GM18520 (cell line): Measurements from ENCODE around the gene EML4.

ENCODE experiments used
- ATAC-seq: cut with Tn5 transposase; IDR thresholded peaks from one replicate; pipeline ENCODE4 v1.9.1; 2021; ENCODE audit not compliant: unreplicated experiment

Gene EML4

DNA sequence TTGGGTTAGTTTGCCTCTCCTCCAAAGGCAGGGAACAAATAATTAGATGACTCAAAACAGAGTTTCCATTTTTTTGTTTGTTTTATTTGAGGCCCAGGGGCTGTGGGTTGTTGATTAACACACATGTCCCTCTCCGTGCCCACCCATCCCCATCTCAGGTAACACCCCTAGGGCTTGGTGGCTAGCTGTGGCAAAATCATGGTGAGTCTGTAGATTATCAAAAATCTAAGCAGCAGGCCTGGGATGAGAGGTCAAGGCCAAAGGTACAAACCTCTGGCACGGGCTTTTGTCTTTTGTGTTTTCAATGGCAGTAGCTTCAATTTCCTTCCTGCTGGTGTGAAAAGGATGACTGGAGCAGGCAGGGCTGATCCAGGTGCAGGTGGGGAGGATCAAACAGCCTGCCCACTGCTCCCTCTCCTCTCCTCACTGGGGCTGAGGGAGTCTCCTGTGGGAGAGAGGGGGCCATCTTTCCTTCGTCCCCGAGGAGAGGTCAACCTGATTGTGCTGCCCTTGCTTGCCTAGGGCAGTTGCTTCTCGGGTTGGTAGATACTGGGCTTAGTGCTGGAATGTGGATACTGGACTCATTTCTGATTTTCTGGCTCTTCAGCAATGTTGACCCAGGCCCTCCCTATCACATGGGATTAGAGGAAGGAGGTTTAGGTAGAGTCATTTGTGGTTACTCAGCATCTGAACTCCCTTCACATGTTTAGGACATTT, 31.9 kb upstream of the EML4 start:
- ATAC-seq = no peak

DNA sequence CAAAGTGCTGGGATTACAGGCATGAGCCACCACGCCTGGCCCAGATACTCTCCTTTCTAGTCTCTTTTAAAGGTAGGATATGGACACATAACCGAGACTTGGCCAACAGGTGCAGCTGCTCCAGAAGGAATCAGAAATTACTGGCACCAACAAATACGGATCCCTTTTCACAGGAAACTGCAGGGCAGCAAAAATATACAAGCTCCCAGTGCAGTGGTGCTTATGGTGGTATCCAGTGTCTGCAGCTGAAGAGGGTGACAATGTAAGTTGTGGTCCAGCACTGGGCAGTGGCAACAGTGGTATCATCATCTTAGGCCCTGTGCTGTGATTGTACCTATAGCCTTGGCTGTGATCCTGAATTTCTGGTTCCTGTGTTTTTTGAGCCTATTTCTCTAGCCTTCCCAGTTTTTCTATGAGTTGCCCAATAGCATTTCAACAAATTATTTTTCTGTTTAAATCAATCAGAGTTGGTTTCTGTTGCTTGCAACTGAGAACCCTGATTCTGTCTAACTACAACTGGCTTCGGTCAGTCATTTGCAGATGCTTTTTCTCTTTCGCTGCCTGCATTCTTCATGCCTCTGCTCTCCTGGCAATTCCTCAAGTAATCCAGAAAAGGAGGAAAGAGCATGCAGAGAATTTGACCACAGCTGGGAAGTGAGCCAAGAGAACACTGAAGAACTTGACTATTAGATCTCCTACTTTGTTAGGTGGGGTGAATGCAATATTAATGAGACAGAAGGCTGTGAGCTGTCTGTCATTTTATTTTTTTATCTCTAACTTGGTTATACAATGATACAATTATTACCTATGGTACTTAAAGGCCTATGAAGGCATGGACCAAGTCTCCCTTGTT, 30.8 kb upstream of the EML4 start:
- no peak for ATAC-seq

DNA sequence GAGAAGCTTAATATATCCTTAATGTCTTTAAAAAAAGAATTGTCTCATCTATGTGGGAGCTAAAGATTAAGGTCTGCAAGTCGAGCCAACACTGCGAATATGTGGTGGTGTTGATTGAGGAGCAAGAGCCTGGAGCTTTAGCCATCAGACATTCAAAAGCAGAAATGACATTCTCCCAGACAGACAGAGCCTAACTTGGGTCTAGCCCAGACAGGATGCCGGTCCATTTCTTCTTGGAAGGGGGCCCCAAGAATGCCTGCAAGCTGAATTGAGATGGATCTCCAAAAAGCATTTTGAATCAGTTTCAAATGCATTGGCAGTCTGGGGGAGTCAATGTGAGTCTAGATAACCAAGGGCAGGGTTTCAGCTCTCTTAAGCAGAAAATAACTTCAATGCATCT, 30.1 kb upstream of the EML4 start:
- ATAC-seq = no peak

DNA sequence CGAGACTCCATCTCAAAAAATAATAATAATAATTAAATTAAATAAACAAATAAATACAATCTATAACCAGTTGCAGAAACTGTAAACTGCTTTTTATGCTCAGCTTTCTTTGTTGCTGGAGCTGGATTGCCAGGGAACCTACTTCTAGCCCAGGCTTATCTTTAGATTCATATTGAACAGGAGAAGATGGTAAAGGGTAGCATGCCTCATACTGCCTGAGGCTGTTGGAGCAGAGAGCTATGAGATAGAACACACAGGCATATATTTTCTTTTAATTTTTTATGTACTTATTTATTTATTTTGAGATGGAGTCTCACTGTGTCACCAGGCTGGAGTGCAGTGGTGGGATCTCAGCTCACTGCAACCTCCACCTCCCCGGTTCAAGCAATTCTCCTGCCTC, 28.7 kb upstream of the EML4 start:
- ATAC-seq = no peak

DNA sequence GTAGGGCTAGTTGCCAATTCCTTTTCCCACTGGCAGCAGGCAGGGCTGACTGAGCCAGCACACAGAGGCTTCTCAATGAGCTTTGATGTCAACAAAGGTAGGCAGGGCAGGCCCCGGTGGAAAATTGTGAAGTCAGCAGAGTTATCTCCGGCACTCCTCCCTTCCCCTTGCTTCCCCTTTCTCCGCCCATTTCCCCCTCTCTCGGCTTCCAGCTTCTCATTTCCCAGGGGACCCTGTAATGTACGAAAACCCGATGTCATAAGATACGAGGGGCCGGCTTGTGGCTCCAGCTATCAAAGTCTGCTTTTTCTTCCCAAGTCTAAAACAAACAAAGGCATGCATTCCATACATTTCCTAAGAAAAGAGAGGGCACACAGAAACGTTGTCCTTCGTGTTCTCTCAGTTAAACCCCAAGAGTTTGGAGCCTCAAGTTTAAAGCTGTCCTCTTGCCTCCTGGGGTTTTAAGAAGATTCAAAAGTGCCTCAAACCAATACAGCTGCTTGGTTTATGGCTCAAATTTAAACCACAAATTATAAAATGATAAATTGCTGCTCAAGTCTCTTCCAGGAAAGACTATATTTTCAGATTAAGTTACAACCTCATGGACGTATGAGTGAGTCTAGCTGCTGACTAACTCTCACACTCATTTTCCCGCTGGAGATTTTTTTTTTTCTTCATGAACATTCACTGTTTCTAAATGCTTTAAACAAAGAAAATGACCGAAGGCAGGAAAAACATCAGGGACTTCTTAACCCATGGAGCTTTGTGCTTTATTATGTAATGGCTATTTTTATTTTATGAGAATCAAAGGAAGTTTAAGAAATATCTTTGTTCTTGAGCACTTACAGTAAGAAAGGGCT, 27.2 kb upstream of the EML4 start:
- ATAC-seq = no peak

DNA sequence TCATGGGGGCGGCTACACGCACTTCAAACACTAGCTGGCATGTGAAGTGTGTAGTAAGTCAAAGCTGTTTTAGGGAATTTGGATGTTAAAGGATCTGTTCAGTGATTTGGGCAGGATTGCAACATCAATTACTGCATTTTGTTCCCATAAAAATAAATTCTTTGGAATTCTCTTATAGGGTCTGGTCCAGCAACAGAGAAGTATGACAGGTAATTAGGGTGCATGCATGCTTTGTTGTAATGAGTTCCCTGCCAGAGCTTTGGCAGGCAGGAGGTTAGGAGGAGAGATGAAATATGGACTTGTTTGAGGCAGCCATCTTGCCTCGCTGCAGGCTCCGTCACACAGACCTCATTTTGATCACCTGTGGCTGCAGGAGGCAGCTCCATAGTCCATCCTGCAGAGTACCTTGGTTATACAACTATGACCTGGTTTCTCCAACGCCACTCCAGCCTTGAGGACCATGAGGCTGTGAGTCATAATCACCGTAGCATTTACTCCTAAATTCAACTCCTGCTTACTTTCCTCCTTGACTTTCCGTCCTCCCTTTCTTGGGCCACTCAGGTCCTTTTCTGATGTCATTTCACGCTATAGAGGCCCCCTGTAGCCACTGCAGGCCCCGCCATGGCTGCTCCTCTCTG, 26.5 kb upstream of the EML4 start:
- no peak for ATAC-seq

DNA sequence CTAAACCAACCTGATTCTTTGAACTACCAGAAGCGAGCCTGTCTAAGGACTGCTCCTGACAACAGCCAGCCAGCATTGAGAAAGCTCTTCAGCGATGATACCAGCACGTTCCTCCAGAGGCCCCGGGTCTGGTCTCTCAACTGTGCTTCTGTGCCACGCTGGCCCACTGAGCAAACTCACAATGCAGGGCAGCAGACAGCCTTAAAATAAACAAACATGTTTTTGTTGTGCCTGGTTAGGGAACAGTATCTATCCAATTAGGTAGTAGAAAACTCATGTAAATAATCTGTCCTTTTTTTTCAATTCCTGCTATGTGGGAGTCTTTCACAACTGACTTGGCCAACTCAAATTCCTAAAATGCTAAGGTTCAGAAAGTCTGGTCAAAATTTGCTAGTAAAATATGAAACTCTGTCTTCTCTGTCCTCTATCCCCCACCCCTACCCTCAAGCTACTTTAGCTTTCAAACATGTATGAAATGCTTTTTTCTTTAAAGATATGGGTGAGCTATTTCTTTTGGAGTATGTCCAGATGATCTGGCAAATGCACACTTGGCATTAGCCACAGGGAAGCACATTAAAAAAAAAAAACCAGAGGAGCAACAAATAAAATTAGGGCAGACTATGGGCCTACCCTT, 21.4 kb upstream of the EML4 start:
- ATAC-seq = no peak

DNA sequence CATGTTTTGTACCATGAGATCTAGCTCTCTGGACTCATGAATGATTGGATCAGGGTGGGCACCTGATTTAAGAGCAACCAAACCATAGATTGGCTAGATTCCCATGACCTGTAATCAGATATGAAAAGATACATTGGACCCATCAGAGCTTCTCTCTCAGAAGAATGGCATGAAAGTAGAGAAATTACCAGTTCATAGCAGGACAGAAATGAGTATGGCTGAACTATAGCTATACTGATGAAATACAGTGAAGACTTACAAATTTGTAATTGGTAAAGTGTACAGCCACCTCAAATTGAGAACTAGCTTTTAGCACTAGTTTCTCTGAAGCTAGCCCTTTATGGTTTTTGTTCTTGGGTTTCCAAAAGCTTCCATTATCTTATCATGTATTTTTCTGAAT, 19.0 kb upstream of the EML4 start:
- no peak for ATAC-seq

DNA sequence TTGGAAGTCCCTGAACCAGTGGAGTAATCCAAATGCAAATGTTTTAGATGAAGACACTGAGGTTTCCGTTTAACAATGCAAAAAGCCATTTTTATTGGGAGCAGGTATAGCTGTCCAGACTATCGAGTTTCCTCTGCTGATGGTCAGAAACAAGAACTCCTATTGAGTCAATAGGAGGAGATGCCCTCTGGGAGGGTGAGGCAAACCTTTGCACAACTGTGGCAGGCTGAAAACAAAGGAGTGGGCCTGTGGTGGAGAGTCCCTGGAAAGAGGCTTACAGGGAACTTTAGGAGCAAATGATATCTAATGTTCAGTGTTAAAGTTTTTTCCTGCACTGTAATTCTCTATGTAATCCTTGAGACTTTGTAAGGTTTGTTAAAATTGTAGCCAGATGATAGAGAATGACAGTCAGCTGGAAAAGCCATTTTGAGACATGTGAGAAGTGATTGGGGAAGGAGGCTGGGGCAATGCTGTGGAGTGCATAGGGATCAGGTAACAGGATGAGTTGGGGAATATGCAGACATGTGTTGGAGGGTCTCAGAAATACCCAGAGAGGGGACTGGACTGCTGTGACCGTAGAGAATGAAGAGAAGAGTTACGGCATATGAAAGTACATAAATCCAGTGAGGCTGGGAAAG, 15.1 kb upstream of the EML4 start:
- ATAC-seq = no peak

DNA sequence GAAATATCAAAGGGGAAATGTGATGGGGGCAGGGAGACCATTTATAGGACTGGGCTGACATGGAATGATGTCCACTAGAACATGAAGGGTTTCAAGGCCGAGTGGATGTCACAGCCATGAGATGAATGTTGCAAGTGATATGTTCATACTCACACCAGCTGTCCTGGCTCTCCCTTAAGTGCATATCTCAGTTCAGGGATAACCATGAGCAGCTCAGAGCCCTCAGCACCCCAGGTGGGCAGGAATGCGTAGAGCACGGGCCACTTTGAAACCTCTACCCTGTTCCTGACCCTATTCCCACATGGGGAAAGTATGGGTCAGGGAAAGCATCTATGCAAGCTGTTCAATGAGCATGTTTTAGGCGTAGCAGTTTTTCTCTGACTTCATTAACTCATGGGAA, 12.4 kb upstream of the EML4 start:
- ATAC-seq = no peak

DNA sequence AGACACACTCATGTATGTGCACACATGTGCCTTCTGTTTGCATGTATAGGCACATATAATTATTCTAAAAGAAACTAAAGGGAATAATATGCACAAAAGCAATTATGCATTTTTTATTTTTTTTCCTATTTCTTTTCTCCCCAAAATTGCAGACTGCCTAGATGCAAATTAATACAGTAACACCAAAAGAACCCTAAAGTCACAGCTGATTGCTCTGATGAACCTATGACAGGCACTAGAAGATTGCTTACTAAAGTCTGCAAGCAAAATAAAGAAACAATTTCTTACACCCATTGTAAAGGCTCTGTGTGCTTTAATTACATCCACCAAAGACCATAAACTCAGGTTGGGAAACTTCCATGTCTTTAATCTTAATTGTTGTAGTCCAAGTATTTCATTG, 7.7 kb upstream of the EML4 start:
- ATAC-seq = no peak

DNA sequence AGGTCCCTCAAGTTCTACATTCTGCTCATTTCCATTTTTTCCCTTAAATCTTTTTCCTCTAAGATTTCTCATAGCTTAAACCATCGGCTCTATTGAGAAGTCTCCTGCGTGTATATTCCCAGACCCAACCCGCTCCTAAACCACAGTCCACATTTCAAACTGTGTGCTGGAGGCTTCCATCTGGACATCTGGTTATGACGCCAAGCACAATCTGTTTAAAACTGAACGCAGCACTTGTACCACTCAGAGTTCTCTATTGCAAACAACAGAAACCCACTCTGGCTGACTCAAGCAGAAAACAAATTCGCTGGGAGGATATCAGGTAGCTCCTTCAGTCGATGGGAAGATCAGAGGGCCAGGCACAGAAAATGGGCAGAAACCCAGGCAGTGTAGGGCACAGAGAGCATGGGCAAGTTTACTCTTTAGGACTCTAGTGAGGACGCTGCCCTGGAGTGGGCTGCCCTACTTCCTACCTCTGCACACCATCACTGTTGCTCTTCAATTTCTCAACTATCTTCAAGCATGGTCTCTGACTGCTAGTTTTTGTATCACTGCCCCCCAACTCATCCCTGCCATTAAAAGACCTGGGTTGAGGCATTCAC, 5.6 kb upstream of the EML4 start:
- no peak for ATAC-seq

DNA sequence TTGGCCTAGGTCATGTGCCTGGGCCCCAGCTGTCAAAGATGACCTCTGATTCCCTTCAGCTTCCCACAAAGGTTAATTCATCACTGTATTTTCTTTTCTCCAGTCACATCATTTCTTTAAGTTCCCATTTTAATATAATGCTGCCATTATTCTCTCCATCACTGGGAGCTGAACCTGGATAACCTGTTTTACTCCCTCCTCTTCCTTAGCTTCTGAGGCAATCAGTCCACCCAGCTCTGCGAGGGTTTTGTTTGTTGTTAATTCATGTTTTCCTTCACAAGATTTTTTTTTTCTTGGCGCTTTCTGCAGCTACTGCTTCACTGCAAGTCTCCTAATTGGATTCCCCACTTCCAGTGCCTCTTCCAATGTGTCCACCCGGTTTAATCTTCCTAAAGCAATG, 5.1 kb upstream of the EML4 start:
- ATAC-seq = no peak

DNA sequence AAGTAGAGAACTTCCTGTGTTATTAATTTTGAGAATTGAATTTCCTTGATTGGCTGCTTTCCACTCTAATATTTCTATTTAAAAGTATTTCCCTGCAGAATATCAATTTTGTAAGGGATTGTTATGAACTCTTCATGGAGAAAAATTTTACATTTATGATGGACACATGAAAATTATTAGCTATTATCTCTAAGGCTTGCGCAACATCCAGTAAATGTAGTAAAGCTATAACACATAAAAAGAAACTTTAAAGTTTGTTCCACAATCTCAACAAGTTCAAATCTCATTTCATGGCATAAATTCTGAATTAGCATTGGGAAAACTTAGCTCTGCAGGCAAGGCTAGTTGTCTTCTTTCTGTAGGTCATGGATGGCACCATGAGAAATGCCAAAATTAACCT, 4.2 kb upstream of the EML4 start:
- ATAC-seq = no peak

DNA sequence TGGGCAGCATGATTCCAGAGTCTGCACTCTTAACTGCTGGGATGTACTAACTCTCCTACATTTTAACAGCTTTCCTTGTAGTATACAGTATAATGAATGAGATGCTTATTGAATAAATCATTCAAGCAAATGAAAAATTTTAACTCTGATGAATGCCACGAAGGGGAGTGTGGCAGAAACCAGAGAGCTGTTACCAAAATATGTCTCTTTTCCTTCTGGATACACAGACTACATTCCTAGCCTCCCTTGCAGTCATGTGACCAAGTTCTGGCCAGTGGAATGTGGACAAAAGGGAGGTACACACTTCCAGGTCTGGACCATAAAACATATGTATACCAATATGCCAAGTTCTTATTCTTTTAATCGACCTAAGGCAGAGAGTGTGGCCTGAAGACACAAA, 1.7 kb upstream of the EML4 start:
- no peak for ATAC-seq

DNA sequence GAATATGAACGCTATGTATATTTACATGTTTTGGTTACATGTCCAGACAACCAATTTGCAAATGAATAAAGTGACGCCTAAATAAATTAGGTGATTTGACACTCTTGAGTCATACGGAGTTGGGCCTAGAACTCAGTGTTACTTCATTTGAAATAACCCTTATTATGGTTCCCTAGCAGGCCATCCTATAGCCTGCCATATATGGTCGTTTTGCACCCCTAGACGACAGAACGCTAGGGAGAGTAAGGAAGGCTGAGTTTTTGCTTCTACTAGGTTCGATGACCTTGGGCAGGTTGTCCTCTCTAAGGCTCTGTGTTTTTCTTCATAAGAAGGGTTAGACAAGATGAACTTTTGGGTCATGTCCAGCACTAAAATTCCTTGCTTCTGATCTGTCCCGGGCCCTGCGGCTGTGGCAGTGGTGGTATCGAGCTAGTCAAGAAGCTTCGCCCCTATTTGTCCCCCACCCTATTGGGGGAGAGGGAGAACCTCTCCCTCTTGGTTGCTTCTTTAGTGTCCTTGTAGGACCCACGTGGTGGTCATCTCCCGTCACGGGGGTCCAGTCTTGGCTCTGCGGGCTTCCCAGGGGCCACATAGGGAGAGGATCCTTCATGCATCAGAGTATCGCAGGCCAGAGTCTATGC, 574 bp upstream of the EML4 start:
- ATAC-seq = no peak

DNA sequence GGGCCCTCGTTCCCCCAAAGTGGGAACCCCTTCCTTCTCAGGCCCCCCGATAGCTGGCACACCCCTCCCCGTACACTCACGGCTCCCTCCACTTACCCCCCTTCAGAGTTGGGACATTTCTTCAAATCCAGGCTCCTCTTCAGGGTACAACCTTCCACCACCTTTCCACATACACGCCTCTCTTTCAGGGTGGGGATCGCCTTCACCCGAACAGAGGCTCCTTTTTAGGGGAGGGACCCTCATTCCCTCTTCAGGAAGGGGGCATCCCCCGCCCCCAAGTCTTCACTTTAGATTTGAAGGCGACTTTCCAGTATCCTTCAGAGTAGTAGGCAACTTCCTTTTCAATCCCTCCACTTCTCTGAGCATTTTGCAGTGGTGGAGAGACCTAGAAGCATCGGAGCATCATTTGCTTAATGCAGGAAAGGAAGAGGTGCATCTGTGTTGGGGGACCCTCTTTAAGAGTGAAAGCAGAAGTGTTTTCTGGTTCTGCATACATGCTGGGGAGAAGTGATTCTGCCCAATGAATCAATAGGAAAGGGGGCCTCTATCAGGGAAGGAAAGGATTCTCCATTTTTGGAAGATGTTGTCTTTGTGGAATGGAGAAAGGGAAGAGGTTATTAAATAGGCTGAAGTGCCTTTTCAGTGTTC, 845 bp downstream of the EML4 start:
- no peak for ATAC-seq

DNA sequence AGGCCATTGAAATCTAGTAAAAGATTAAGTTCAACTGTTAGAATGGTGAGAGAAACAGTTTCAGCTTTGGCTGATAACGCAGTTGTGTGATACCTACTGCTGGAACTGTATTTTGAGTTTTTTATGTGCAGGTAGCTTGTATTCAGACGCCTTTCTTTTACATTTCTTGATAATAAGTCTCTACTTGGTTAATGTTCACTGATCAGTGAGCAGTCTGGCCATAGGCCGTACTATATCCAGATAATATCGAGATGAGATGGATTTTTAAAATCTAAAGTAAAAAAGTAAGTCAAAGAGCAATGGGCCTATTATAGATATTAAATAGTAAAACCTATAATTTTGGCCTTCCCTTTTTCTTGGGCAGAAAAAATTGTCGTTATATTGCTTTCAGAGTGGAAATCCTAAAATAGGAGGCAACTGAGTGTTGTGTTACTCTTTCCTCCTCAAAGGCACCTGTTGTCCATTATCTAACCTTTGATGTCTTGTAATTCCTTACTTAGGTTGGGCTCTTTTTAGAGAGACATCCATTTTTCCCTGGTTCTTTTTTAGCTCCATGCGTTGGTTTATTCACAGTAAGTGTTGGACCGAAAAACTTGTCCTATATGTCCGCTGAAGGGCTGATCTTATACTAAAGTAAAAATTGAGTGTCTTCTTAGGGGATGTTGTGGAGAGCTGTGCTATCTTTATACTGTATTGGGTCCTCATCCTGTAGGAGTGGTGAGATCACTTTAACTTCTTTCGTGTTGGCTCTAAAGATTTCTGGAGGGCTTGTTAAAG, 1.7 kb downstream of the EML4 start:
- no peak for ATAC-seq
